ENCODE results near the gene GMDS. TPM values are rescaled to one million over a fixed set of nuclear protein-coding genes. Genes with fewer than 3 reads are reported as not detected.

Gene GMDS
- total RNA-seq, 2 experiments from 2014 or later: 33.2 to 33.5 TPM

DNA sequence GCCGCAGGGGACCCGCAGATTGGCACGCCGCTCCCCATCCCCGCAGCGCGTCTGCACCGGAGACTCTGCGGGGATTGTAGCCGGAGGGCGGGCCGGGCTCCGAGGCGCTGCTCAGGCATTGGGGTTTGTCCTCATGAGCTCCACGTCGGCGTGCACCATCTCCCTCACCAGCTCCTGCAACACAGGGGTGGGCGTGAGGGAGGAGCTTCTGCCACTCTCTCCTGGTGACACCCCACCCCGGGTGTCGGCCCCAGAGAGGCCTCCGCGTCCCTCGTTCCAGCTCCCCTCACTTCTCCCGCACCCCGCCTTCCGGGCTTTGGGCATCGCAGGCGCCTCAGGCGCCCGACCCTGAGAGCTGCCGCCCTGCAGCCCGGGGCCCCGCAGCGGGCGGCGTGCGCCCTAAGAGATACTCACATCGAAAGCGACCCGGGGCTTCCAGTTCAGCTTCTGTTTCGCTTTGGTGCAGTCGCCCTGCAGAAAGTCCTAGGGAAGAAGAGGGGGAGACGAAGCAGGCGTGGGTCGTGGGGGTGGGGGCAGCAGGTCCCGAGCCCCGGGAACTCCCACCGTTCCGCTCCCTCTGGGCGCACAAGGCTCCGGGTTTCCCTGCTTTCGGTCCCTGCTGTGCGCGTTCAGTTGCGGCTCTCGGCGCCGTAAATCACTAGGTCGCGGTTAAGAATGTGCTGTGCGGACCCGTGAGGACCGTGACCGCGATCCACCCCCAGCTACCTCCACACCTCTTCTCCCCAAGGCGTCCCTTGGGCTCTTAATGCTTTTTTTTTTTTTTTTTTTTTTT lies 621.2 kb downstream of the GMDS start:
- H3K9me3 Mint-ChIP-seq (ENCODE audit: low read depth): no peaks in the 10 kb centered on the region
- CTCF ChIA-PET: interaction anchor here (1.2 to 1.4 kb wide), 2 partner anchors 16 to 730 kb away, joined by 4 to 6 read pairs; no protein-coding TSS in a partner anchor
- peaks cover 11% of the 10 kb centered on the region for H3K4me1 Mint-ChIP-seq
- intact Hi-C loops (cut with DNase I, micrococcal nuclease): loop anchor here in 1 of 2 experiments (1.0 kb wide), 1 partner anchor 12 kb away; no protein-coding TSS in a partner anchor
- peaks cover 14% of the 10 kb centered on the region for H3K36me3 Mint-ChIP-seq (ENCODE audit: low read depth)
- POLR2A ChIA-PET: interaction anchor here (0.6 kb wide), 1 partner anchor 460 kb away, joined by 4 read pairs; no protein-coding TSS in a partner anchor
- peak; percentile 82 for ATAC-seq
- peak; percentile 67 for DNase-seq
- H3K27me3 Mint-ChIP-seq: peaks cover 55% of the 10 kb centered on the region
- H3K27ac Mint-ChIP-seq: no peak overlapping the region
- H3K4me3 Mint-ChIP-seq: peak overlapping the region; percentile 36

DNA sequence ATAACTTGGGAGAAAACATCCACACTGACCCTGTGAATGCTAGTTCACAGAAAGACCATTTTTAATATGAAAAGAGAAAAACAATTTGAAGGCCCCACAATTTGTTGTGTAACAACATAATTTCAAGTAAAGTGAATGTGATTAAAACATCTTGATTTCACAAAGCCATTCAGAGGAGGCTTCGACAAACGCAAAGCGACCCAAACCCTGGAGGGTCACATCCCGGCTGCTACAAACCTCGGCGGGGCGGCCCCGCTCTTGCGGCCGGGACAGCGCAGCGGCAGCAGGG lies 621.7 kb downstream of the GMDS start:
- Mint-ChIP-seq H3K4me1 (peaks cover 11% of the 10 kb centered on the region), H3K36me3 (ENCODE audit: low read depth) (peaks cover 14% of the 10 kb centered on the region), H3K27ac (no peak overlapping the region), H3K4me3 (no peak overlapping the region), H3K27me3 (peaks cover 52% of the 10 kb centered on the region), H3K9me3 (ENCODE audit: low read depth) (no peaks in the 10 kb centered on the region)
- intact Hi-C loops (cut with DNase I, micrococcal nuclease): loop anchor here in 1 of 2 experiments (1.0 kb wide), 1 partner anchor 11 kb away; no protein-coding TSS in a partner anchor
- DNase-seq (no peak), ATAC-seq (no peak)
- POLR2A ChIA-PET: interaction anchor here (0.6 kb wide), 1 partner anchor 461 kb away, joined by 4 read pairs; no protein-coding TSS in a partner anchor
- CTCF ChIA-PET: interaction anchor here (1.4 kb wide), 1 partner anchor 16 kb away, joined by 6 read pairs; no protein-coding TSS in a partner anchor

DNA sequence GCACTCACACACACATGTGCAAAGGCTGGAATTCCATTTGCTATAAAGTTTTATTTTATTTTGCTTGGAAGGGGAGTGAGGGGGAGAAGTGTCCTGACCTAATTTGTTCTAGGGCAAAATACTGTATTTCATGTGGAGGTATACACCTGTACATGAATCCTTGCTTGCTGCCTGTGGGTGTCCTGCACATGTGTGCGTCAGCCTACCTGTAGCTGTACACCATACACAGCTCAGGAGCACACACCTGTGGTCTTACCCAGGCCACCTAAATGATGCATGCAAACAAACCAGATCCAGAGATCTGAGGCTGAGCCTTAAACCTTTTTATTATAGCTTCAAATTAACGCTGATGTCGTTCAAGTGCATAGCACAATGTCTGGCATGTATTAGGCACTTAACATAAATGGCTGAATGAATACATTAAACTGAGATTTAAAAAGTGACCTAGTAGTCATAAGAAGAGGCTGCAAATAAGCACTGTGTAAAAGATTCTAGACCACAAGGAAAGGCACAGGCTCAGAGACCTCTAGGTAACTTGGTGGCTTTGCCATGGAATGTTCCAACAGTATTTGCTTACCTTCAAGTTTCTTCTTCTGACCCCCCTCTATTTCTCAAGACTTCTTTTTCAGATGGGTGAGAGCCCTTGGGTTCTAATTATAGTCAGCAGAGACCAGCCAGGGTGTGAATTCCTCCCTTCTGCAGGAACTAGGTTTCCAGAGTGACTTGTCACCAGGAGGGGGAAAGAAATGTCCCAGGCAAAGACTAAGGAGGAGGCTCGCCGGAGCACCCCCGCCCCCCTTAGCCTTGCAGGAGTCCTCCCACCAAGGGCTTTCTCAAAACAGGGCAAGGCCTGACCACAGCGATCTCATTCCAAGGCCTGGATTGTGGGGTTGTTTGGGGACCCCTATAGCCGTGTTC lies 622.3 kb downstream of the GMDS start:
- ATAC-seq: no peak
- POLR2A ChIA-PET: no interaction called here
- Mint-ChIP-seq H3K27me3 (peaks cover 53% of the 10 kb centered on the region), H3K4me1 (peaks cover 11% of the 10 kb centered on the region), H3K4me3 (no peak overlapping the region), H3K9me3 (ENCODE audit: low read depth) (no peaks in the 10 kb centered on the region), H3K36me3 (ENCODE audit: low read depth) (peaks cover 14% of the 10 kb centered on the region), H3K27ac (no peak overlapping the region)
- no peak for DNase-seq
- intact Hi-C loops (cut with DNase I, micrococcal nuclease): no loop called here
- CTCF ChIA-PET: interaction anchor here (0.6 to 1.0 kb wide), 2 partner anchors 14 to 111 kb away, joined by 3 to 5 read pairs; no protein-coding TSS in a partner anchor

DNA sequence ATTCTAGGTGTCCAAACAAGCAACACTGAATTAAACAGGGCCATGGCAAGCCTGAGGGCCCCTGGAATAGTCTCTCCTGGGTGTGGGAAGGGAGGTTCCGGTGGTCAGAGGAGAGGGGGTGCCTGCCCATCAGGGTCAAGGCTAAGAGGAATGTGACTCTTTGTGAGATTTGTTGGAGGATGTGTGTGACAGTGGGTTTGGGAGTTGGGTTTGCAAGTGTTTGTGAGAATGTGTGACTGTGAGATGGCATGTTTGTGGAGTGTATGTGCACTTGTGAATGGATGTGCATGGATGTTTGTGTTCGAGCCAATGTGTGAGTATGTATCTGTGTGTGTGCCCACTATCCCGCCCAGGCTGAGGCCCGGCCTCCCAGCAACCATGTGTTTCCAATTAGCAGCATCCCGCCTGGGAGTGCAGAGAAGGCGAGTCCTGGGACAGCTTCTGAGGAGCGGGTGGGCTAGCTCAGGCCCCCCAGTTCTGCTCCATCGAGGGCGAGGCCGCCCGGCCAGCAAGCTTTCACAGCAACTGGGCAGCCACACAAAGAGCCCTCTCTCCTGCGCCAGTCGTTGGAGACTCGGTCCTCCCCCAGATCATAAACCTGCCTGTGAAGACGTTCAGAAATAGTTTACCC lies 623.1 kb downstream of the GMDS start:
- POLR2A ChIA-PET: no interaction called here
- H3K9me3 Mint-ChIP-seq (ENCODE audit: low read depth): no peaks in the 10 kb centered on the region
- H3K4me1 Mint-ChIP-seq: peaks cover 11% of the 10 kb centered on the region
- CTCF ChIA-PET: interaction anchor here (0.6 to 1.0 kb wide), 2 partner anchors 14 to 112 kb away, joined by 3 to 5 read pairs; no protein-coding TSS in a partner anchor
- no peak overlapping the region for H3K4me3 Mint-ChIP-seq
- intact Hi-C loops (cut with DNase I, micrococcal nuclease): no loop called here
- peaks cover 14% of the 10 kb centered on the region for H3K36me3 Mint-ChIP-seq (ENCODE audit: low read depth)
- peaks cover 53% of the 10 kb centered on the region for H3K27me3 Mint-ChIP-seq
- ATAC-seq (no peak), DNase-seq (no peak)
- H3K27ac Mint-ChIP-seq: no peak overlapping the region

DNA sequence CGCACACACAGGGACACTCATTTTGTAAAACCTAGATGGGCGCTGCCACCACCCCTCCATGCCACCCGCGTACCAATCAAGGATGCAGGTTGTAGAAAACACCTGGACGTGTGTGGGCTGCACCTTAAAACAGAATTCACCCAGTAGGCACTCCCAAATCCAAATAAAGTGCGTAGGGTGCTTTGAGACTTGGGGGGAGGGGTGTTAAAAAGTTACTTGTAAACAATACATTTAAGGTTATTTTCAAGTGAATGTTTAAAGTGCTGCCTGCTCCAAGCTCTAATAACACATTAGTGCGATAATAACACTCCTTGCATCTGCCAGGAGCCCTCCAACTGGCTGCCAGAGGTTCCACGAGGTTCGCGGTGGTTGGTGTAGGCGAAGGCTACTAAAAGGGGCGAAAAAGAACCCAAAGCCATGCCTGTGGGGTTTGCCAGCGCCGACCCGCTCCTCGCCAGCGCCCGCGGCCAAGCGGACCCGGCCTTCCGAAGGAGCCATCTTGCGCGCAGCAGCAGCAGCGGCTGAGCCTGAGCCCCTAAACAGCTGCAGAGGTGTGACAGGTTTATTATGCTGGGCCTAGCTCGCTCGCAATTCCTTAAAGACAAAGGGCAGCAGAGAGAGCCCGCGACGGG lies 624.2 kb downstream of the GMDS start:
- DNase-seq (no peak), ATAC-seq (no peak)
- CTCF ChIA-PET: no interaction called here
- POLR2A ChIA-PET: no interaction called here
- Mint-ChIP-seq H3K27me3 (peaks cover 47% of the 10 kb centered on the region), H3K36me3 (ENCODE audit: low read depth) (peaks cover 14% of the 10 kb centered on the region), H3K4me1 (peaks cover 11% of the 10 kb centered on the region), H3K9me3 (ENCODE audit: low read depth) (no peaks in the 10 kb centered on the region), H3K4me3 (no peak overlapping the region), H3K27ac (no peak overlapping the region)
- intact Hi-C loops (cut with DNase I, micrococcal nuclease): no loop called here

DNA sequence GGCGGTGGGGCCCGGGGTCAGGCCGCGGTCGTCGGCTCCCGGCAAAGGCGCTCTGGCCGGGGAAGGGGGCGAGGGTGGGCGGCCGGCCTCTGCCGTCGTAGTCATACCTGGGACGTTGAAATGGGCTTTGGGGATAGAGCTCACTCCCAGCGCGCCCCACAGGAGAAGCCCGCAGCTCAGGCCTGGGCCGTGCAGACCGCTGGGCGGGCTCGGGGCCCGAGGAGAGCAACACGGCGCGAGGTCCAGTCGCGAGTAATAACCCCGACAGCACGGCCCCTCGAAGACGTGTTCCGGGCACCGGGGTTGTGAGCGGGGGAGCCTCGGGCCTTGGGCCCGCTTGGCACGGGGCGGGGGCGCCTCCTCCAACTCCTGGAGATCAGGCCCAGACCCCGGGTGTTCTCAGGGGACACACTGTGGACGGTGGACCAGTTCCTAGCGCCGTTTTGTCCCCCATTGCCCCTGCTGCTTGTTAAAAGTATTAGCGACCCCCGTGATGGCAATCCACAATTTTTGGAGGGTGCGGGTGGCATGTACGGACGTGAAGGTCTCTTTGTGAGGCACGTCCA lies 624.8 kb downstream of the GMDS start:
- CTCF ChIA-PET: no interaction called here

DNA sequence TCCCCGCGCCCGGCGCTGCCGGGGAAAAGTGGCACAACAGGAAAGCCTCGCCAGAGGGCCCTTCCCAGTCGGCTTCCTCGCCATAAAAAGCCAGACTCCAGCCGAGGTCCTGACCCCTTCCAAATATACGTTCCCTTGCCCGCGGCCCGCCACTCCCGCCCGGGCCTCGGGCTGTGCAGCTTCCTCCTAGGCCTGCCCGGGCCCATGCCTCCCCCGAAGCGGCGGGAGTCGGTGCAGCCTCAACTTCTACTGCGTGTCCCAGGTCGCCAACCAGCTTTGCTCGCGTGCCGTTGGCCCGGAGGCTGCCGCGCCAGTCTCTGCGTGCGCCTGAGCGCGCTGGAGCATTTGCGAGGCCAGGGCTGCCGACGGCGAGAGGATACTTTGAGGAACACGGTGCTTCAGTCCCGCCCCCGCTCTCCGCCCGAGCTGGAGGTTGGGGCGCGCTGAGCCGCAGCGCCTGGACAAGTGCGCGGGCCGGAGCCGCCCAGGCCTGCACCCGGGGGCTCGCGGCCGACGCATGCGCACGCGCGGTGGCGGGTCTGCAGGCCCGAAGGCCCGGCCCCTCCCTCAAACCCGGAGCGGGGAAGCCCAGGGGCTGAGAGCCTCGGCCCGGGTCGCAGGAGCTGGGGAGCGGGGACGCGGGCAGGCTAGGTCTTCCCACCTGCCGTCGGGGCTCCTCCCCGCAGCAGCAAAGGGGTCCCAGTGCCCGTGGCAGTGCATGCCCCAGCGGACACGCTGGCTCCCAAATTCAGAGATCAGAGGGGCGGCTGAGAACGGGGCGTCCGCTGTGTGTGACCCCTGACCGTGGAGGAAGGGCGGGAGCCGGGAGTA lies 625.5 kb downstream of the GMDS start:
- intact Hi-C loops (cut with DNase I, micrococcal nuclease): no loop called here
- peak; percentile 52 for DNase-seq
- H3K27me3 Mint-ChIP-seq: peaks cover 42% of the 10 kb centered on the region
- no peak for ATAC-seq
- H3K9me3 Mint-ChIP-seq (ENCODE audit: low read depth): no peaks in the 10 kb centered on the region
- no peak overlapping the region for H3K4me3 Mint-ChIP-seq
- H3K36me3 Mint-ChIP-seq (ENCODE audit: low read depth): peaks cover 14% of the 10 kb centered on the region
- no peaks in the 10 kb centered on the region for H3K4me1 Mint-ChIP-seq
- ChIA-PET POLR2A (no interaction called here), CTCF (interaction anchor here (1.0 kb wide), 1 partner anchor 14 kb away, joined by 3 read pairs; no protein-coding TSS in a partner anchor)
- no peak overlapping the region for H3K27ac Mint-ChIP-seq

More for the DNA sequence above, 624.8 kb downstream of the GMDS start:
- POLR2A ChIA-PET: no interaction called here
- no peak overlapping the region for H3K27ac Mint-ChIP-seq
- no peak overlapping the region for H3K4me3 Mint-ChIP-seq
- peaks cover 14% of the 10 kb centered on the region for H3K36me3 Mint-ChIP-seq (ENCODE audit: low read depth)
- no peaks in the 10 kb centered on the region for H3K9me3 Mint-ChIP-seq (ENCODE audit: low read depth)
- DNase-seq (no peak), ATAC-seq (no peak)
- intact Hi-C loops (cut with DNase I, micrococcal nuclease): no loop called here
- peaks cover 46% of the 10 kb centered on the region for H3K27me3 Mint-ChIP-seq
- peaks cover 7% of the 10 kb centered on the region for H3K4me1 Mint-ChIP-seq

DNA sequence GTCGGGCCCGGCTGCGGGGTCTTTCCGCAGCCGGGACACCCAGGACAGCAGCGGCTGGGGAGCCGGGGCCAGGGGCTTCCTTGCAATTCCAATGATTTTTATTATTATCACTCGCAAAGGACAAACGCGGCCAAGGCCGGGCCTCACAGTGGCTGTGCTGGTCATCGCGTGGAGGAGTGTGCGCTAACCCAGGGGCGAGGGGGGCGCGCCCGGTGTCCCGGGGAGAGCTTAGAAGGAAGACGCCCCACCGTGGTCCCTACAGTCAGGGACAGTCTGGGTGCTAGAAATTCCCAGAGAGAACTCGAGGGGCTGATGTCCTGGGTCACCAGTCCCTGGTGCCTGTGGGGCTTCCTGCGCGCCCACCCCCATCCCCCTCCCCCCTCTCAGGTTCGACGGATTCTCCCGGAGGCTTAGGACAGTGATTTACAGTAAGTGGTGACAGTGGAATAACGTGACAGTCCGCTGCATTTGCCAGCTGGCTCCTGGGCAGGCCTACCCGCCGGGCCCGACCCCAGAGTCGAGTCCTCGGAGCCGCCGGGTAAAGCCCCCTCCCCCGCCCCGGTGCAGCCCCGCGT lies 626.2 kb downstream of the GMDS start:
- POLR2A ChIA-PET: no interaction called here
- intact Hi-C loops (cut with DNase I, micrococcal nuclease): no loop called here
- ATAC-seq (no peak), DNase-seq (no peak)
- Mint-ChIP-seq H3K9me3 (ENCODE audit: low read depth) (no peaks in the 10 kb centered on the region), H3K4me3 (no peak overlapping the region), H3K27me3 (peaks cover 42% of the 10 kb centered on the region), H3K27ac (no peak overlapping the region), H3K36me3 (ENCODE audit: low read depth) (peaks cover 14% of the 10 kb centered on the region), H3K4me1 (no peaks in the 10 kb centered on the region)
- CTCF ChIA-PET: interaction anchor here (1.0 kb wide), 1 partner anchor 14 kb away, joined by 3 read pairs; no protein-coding TSS in a partner anchor

DNA sequence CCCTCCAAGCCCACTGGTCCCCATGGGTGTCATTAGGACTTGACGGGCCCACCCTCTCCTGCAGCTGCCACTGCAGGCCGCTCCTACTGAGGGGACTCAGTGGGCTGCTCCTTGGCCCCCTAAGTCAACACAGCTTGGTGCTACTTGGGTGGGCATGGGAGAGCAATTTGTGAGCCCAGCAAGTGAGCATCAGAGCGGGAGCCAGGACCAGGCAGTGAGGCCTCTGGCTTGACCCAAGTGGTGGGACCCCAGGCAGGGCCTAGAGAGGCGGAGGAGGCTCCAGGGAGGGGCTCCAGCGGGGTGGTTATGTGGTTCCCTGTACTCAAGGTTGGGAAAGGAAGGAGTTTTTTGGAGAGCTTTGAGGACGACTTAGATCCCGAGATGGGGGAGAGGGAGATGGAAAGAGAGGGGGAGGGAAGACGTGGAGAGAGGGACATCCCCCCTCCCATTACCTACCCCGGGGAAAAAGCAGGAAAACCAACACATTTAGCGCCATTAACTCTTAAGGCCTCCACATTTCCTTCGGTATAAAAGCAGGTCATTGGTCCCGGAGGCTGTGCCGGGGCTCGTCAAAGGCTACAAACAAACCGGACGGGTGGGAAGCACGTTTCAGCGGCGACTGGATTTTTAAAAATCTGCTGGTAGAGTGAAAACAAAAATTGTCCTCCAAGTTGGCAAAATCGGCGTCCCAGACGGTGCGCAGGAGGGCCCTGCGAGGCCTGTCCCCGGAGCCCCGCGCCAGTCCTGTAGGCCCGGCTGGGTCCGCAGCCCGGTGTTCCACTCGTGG lies 626.9 kb downstream of the GMDS start:
- Mint-ChIP-seq H3K36me3 (ENCODE audit: low read depth) (peaks cover 11% of the 10 kb centered on the region), H3K27me3 (peaks cover 42% of the 10 kb centered on the region), H3K4me3 (no peak overlapping the region), H3K27ac (no peak overlapping the region), H3K4me1 (peaks cover 3% of the 10 kb centered on the region), H3K9me3 (ENCODE audit: low read depth) (no peaks in the 10 kb centered on the region)
- POLR2A ChIA-PET: no interaction called here
- CTCF ChIA-PET: interaction anchor here (1.5 kb wide), 1 partner anchor 736 kb away, joined by 5 read pairs; no protein-coding TSS in a partner anchor
- intact Hi-C loops (cut with DNase I, micrococcal nuclease): no loop called here
- no peak for DNase-seq
- no peak for ATAC-seq
